Measurements from ENCODE around the gene TRPC4AP.
"Not testable (repeated sequence)": the region's sequence is repeated elsewhere in the genome, so short reads cannot be mapped to it uniquely, and the experiment has no call there.

Gene TRPC4AP

DNA sequence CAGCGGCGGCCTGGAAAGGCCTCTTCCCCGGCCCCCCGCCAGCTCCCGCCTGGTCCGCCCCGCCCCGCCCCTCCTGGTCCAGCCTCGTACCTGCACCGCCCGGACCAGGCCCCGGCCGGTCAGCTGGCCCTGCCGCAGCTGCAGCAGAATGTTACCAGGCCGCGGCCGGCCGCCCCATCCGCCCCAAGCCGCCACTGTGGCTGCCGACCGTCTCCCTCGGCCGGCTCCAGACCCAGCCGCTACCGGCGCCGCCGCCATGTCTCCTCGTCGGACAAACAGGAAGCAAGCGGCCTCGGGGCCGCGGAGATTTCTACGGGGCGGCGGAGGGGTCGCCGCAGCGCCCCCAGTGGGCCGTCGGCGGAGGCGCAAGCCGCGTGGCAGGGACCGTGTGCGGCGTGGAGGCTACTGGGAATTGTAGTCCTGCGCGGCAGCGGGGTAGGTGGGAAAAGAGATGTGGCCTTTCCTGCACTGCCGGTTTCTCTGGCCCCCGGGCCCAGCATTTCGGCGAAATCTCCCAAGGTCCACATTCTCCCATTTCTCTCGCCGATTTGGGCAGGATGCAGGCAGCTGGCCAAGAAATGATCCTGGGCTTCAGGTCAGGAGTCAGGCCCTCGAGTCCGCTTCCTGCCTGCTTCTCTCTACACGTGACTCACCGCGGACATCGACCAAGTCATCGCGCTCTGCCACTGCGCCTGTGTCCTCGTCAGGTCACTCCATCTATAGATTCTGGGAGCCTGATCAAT lies at the start of gene TRPC4AP:
TSS of gene TRPC4AP (minus strand) at position 284 of the 743 bp plus-strand sequence. CDS start at position 258, 26 bp downstream.
- peak; percentile 69 for DNase-seq (ENCODE audit: low read depth, low spot score)

- no peak for DNase-seq (ENCODE audit: low read depth, low spot score)
Observed at GRCh38 chr20:35135867-35136586, 43.4 kb upstream of the TRPC4AP start.

DNA sequence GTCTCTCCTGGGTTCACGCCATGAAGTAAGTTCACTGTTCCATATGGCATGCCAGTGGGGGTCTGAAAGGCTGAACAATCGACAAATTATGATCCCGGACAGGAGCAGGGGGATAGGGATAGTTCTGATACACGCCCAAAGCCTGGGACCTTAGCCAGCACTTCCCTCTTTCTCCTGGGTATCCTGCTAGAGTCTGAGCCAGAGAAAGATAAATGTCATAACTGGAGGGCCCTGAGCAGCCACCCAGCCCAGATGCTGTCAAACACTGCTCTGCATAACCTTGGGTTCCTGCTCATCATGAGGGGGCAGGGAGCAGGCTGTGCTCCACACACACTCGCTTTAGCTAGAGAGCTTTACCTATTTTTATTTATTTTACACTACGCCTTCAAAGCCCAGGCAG lies 42.3 kb upstream of the TRPC4AP start:
- DNase-seq (ENCODE audit: low read depth, low spot score): no peak

DNA sequence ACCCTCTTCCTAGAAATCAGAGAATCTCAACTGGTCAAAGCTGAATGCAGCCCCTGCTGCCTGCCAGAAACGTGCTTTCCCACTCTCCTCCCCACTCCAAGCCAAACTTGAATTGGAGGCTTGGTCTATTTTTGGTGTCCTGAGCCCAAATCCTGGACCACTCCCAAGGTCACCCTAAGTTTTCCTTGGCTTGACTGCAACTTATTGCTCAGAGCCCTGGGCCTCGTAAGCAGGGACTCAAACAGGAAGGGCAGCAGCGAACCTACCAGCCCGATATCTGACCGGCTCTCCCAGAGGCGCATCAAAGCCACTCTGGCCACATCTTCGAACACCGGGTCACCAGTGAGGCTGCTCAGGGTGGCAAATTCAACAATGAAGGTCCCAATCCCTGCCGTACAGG lies 41.9 kb upstream of the TRPC4AP start:
- DNase-seq (ENCODE audit: low read depth, low spot score): no peak

GRCh38 chr20:35133735-35134134 lies 41.1 kb upstream of the TRPC4AP start:
- no peak for DNase-seq (ENCODE audit: low read depth, low spot score)

GRCh38 chr20:35133031-35133430 lies 40.4 kb upstream of the TRPC4AP start:
- DNase-seq (ENCODE audit: low read depth, low spot score): no peak

GRCh38 chr20:35131934-35132333 lies 39.3 kb upstream of the TRPC4AP start:
- DNase-seq (ENCODE audit: low read depth, low spot score): no peak

DNA sequence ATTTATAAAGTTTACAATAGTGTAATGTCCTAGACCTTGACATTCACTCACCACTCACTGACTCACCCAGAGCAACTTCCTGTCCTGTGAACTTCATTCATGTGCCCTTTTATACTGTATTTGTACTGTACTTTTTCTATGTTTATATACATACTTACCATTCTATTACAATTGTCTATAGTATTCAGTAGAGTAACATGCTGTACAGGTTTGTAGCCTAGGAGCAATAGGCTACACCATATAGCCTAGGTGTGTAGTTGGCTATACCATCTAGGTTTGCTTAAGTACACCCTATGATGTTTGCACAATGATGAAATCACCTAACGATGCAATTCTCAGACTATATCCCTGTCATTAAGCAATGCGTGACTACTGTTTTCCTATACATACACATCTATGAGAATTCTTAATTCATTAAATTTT lies 37.1 kb upstream of the TRPC4AP start:
- no peak for DNase-seq (ENCODE audit: low read depth, low spot score)

DNA sequence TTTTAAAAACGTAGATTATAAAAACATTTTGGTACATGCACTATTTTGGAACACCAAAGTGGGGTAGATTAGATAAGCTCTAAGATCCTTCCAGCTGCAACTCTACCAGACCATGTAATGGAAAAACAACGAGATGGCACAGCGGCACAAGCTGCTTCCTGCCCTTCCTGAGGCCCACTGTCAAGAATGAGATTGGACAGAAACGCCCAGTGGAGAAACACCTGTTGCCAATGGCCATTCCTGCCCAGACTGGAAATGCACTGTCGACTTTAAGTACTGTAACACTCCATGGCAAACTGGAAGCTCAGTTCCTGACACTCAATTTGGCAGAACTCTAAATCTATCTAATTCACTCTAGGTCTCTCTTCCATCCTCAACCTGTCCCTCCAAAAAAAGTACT lies 33.1 kb upstream of the TRPC4AP start:
- no peak for DNase-seq (ENCODE audit: low read depth, low spot score)

DNA sequence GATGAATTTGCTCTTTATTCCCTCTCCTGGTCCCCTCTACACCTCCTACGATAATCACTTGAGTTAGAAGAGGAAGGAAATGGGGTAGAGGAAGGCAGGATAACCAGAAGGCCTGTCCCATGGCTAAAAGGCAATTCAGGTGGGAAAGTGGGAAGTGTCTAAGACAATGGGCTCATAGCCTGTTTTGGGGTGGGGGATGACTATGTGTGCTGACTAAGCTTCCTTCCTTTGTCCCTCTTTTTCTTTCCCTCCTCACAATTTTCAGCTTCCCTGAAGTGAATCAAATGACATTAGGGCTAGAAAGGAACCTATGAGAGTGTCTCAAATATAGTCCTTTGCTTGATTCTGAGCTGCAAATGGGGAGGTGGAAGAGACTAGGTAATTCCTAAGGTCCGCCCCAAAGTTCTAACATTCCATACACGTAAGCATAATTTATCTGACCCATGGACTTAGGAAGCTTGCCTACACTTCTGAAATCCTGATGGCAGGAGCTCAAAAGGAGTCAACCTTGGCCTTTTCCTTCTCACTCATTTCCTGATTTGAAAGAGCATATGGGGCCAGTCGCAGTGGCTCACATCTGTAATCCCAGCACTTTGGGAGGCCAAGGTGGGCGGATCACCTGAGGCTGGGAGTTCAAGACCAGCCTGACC lies 30.3 kb upstream of the TRPC4AP start:
- no peak for DNase-seq (ENCODE audit: low read depth, low spot score)

DNA sequence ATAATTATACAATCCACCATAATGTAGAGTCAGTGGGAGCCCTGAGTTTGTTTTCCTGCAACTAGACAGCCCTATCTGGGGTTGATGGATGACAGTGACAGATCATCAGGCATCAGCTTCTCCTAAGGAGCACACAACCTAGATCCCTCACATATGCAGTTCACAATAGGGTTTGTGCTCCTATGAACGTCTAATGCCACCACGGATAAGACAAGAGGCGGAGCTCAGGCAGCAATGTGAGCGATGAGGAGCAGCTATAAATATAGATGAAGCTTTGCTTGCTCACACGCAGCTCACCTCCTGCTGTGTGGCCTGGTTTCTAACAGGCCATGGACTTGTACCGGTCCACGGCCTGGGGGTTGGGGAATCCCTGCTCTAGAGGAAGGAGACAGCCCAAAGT lies 28.6 kb upstream of the TRPC4AP start:
- no peak for DNase-seq (ENCODE audit: low read depth, low spot score)

DNA sequence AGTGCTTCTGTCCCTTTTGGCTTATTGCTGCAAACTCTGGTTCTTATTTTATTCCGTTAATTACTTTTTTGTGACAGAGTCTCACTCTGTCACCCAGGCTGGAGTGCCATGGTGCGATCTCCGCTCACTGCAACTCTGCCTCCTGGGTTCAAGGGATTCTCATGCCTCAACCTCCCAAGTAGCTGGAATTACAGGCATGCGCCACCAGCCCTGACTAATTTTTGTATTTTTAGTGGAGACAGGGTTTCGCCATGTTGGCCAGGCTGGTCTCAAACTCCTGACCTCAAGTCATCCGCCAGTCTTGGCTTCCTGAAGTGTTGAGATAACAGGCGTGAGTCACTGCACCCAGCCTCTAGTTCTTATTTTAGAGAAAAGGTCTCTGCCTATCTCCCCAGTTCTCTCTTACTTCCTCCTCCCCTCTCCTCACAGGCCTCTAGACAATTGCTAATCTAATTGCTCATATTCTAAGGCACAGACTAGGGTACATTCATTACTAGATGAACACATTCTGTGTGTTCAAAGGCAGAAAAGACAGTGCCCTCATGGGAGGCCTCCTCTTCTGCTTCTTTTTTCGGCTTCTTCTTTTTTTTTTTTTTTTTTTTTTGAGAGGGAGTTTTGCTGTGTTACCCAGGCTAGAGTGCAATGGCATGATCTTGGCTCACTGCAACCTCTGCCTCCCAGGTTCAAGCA lies 27.6 kb upstream of the TRPC4AP start:
- no peak for DNase-seq (ENCODE audit: low read depth, low spot score)

- DNase-seq (ENCODE audit: low read depth, low spot score): no peak
Observed at GRCh38 chr20:35117629-35118028, 25.0 kb upstream of the TRPC4AP start.

DNA sequence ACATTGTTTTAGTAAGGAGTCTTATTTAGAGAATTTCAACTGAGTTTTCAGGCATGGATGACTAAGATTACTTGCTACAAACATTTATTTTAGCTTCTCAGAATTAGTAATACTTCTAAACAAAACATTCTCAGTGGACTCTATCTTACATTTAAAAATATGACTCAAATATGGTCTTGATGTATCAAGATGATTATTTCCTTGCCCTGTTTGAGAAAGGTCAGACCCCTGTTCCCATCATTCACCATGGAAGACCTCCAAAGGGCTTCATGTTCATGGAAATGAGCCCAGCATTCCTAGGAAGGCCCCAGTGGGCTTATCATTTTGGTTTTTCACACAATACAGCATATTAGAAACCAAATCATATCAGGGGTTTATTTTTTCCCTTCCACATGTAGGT lies 24.6 kb upstream of the TRPC4AP start:
- DNase-seq (ENCODE audit: low read depth, low spot score): no peak

- DNase-seq (ENCODE audit: low read depth, low spot score): no peak
Observed at GRCh38 chr20:35116258-35116657, 23.7 kb upstream of the TRPC4AP start.

DNA sequence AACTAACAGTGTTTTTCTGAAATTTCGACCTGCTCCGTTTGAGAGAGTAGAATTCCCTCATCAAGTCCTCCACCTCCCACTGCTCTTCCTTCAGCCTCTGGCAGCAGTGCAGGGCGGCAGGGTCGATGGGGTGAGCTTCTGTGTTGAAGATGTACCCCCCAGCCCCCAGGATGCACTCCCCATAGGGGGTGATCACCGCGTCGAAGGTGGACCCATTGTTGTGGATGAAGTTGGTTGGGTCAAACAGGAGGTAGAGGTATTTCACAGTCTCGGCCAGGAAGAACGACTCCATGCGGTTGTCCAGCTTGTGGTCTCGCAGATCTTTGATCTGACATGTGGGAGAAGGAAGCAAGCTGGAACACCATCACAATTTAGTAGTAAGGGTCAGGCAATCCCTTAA lies 23.0 kb upstream of the TRPC4AP start:
- no peak for DNase-seq (ENCODE audit: low read depth, low spot score)

DNA sequence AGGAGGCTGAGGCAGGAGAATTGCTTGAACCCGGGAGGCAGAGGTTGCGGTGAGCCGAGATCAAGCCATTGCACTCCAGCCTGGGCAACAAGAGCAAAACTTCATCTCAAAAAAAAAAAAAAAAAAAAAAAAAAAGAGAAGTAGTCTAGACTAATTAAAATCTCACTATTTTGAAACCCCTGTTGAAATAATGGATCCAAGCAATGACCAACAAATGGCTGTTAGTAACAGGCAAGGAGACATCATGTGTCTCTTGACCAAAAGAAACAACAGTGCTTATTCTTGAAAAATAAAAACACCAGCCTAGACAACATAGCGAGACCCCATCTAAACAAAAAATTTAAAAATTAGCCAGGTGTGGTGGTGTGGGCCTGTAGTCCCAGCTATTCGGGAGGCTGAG lies 19.7 kb upstream of the TRPC4AP start:
- DNase-seq (ENCODE audit: low read depth, low spot score): not testable (repeated sequence)

- DNase-seq (ENCODE audit: low read depth, low spot score): no peak
Observed at GRCh38 chr20:35111141-35111888, 18.7 kb upstream of the TRPC4AP start.

DNA sequence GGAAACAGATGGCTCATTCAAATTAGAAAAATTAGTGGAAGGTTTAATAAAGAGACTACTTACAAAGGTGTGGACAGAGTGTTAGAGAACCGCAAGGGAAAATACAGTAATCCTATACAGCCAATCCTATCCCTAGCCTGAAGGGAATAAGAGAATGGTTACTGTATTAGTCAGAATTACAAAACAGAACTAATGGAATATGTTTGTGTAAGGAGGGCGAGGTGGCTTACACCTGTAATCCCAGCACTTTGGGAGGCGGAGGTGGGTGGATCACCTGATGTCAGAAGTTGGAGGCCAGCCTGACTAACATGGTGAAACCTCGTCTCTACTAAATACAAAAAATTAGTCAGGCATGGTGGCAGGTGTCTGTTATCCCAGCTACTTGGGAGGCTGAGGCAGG lies 16.3 kb upstream of the TRPC4AP start:
- no peak for DNase-seq (ENCODE audit: low read depth, low spot score)

GRCh38 chr20:35106827-35107380 lies 14.3 kb upstream of the TRPC4AP start:
- no peak for DNase-seq (ENCODE audit: low read depth, low spot score)

- no peak for DNase-seq (ENCODE audit: low read depth, low spot score)
Observed at GRCh38 chr20:35104685-35105295, 12.2 kb upstream of the TRPC4AP start.
